ENCODE data around the gene MB21D2.

MB21D2 gene

DNA sequence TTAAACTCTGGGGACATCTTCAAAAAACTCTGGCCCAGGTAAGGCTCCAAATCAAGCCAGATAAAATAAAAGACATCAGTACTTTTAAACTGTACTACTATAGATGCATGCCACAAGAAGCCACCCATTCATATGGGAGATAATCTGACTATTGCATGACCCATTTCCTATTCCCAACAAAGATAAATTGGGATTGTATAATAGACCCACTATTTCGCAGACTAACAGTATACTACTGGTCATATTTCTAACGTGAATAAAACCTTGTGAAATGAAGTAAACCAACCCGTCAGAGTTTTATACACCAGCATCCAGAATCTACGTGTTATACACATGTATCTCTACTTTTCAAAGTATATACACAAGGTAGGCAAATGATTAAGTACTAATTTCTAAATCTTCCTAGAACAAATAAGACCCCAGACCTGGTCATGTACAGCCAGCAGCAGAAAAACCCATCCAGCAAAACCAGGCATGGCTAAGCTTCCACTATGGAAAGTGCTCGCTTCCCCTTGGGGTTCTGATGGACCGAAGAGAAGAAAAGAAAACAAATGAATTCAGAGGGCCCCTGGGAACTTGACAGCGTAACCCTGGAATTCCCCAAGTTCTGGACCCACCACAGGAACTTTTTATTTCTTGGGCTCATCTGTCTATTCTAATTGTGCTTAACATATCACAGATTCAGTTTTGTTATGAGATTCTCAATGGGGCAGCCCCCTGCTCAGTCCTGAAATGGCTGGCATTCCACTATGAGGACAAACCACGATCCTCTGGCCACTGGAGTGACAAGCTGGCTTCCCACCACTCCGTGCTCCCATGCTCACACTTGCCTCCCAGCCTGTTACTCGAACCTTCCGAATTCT is 69.1 kb downstream of the MB21D2 start:
- DNase-seq (ENCODE audit: extremely low spot score), result no peak
- TF ChIP-seq, protein P1, sequence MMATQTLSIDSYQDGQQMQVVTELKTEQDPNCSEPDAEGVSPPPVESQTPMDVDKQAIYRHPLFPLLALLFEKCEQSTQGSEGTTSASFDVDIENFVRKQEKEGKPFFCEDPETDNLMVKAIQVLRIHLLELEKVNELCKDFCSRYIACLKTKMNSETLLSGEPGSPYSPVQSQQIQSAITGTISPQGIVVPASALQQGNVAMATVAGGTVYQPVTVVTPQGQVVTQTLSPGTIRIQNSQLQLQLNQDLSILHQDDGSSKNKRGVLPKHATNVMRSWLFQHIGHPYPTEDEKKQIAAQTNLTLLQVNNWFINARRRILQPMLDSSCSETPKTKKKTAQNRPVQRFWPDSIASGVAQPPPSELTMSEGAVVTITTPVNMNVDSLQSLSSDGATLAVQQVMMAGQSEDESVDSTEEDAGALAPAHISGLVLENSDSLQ (IDR thresholded peaks at IDR 0.05), result no peak
- no peak for TF ChIP-seq FOXM1 (IDR thresholded peaks at IDR 0.05; ENCODE audit: borderline replicate concordance)
- no peak for TF ChIP-seq LEF1 (IDR thresholded peaks at IDR 0.05; ENCODE audit: borderline replicate concordance)
- TF ChIP-seq TARDBP (IDR thresholded peaks at IDR 0.05), result no peak
- no peak for TF ChIP-seq BHLHE40 (IDR thresholded peaks at IDR 0.05; ENCODE audit: borderline replicate concordance)
- no peak for TF ChIP-seq HDGF (IDR thresholded peaks at IDR 0.05; ENCODE audit: borderline replicate concordance)
- no peak for TF ChIP-seq NFRKB (IDR thresholded peaks at IDR 0.05)
- no peak for TF ChIP-seq L3MBTL2 (conservative IDR thresholded peaks at IDR 0.05)
- no peak for TF ChIP-seq ZNF384 (IDR thresholded peaks at IDR 0.05)
- no peak for TF ChIP-seq ARNT (IDR thresholded peaks at IDR 0.05)
- TF ChIP-seq SUZ12 (IDR thresholded peaks at IDR 0.05), result no peak
- POLR2A ChIA-PET, result no interaction called here
- CTCF ChIA-PET, result no interaction called here

DNA sequence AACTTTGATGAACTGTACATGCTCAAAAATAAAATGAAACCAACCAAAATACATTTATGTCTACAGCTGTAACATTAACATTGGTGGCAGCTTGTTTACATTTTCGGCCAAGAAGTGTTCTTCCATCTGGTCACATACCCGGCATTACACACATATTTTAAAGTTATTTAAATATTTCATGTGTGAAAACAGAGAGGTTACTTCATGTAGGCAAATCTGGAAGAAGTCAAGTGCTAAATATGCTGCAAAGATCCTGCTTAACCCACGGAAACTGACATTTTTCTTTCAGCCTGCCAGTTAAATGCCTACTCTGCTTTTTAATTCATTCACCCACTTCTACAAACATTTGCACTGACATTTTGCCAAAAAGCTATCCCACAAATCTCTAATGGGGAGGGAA is 69.7 kb downstream of the MB21D2 start:
- ChIA-PET POLR2A (no interaction called here), CTCF (no interaction called here)
- TF ChIP-seq, protein P1 (IDR thresholded peaks at IDR 0.05), result no peak
- TF ChIP-seq TARDBP (IDR thresholded peaks at IDR 0.05), result no peak
- TF ChIP-seq ARNT (IDR thresholded peaks at IDR 0.05), result no peak
- no peak for TF ChIP-seq FOXA1 (IDR thresholded peaks at IDR 0.05)
- no peak for TF ChIP-seq CTBP1 (IDR thresholded peaks at IDR 0.05; ENCODE audit: borderline replicate concordance)
- TF ChIP-seq L3MBTL2 (conservative IDR thresholded peaks at IDR 0.05), result no peak
- no peak for TF ChIP-seq FOXM1 (IDR thresholded peaks at IDR 0.05; ENCODE audit: borderline replicate concordance)
- TF ChIP-seq ELF4 (IDR thresholded peaks at IDR 0.05), result no peak
- TF ChIP-seq HDGF (IDR thresholded peaks at IDR 0.05; ENCODE audit: borderline replicate concordance), result no peak
- TF ChIP-seq ZNF384 (IDR thresholded peaks at IDR 0.05), result no peak
- no peak for TF ChIP-seq FOXK2 (IDR thresholded peaks at IDR 0.05)
- TF ChIP-seq SUZ12 (IDR thresholded peaks at IDR 0.05), result no peak
- DNase-seq (ENCODE audit: extremely low spot score), result no peak

DNA sequence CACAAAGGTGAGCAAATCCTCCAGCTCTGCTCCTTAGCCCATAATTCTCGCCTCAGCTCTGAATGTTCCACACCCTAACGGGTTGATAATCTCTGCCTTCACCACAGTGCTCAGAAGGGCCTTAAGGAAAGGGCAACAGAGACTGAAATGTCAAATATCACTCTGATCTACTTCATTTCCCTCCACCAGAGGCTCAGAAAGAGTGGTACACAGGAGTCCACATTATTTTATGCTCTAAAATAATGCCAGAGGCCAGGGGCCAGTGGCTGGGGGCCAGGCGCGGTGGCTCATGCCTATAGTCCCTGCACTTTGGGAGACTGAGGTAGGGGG is 72.2 kb downstream of the MB21D2 start:
- ChIA-PET CTCF (no interaction called here), POLR2A (no interaction called here)
- TF ChIP-seq TARDBP (IDR thresholded peaks at IDR 0.05) (no peak), CTBP1 (IDR thresholded peaks at IDR 0.05; ENCODE audit: borderline replicate concordance) (no peak), HDGF (IDR thresholded peaks at IDR 0.05; ENCODE audit: borderline replicate concordance) (no peak), FOXM1 (IDR thresholded peaks at IDR 0.05; ENCODE audit: borderline replicate concordance) (no peak), SUZ12 (IDR thresholded peaks at IDR 0.05) (no peak), L3MBTL2 (conservative IDR thresholded peaks at IDR 0.05) (no peak), ARNT (IDR thresholded peaks at IDR 0.05) (no peak), FOXK2 (IDR thresholded peaks at IDR 0.05) (no peak)
- no peak for DNase-seq (ENCODE audit: extremely low spot score)

DNA sequence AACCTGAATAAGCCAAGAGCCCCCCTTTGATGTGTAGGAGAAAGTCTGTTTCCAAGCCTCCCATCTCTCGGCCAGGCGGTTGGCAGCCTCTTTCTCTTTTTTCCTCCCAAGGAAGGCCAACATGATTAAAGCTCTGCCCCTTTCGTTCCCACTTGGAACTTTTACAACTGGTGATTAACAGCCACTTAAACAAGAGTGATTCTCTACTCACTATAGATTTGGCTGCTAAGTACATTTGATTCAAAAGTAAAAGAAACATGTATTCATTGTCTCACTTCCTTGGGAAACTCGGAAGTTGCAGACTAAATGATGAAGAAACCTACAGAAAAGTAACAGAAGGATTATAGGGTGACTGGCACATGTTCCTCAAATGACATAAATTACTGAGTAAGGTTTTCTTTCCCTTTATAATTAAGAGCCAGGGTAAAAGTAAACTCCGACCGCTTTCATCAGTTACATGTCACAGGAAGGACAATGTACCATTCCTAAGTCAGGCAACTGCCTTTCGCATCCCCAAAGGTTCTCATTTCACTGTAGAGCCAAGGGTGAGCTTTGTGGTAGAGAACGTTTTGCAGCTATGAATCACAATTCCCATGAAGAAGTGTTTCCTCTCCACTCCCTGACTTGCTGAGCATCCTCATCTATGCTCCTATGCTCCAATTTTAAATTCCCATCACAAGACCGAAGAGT is 72.7 kb downstream of the MB21D2 start:
- DNase-seq (ENCODE audit: extremely low spot score), result no peak
- TF ChIP-seq TARDBP (IDR thresholded peaks at IDR 0.05), result no peak
- TF ChIP-seq LEF1 (IDR thresholded peaks at IDR 0.05; ENCODE audit: borderline replicate concordance), result no peak
- TF ChIP-seq FOXM1 (IDR thresholded peaks at IDR 0.05; ENCODE audit: borderline replicate concordance), result no peak
- no peak for TF ChIP-seq CTBP1 (IDR thresholded peaks at IDR 0.05; ENCODE audit: borderline replicate concordance)
- no peak for TF ChIP-seq FOXK2 (IDR thresholded peaks at IDR 0.05)
- no peak for TF ChIP-seq ZNF384 (IDR thresholded peaks at IDR 0.05)
- no peak for TF ChIP-seq ARNT (IDR thresholded peaks at IDR 0.05)
- no peak for TF ChIP-seq ELF4 (IDR thresholded peaks at IDR 0.05)
- no peak for TF ChIP-seq L3MBTL2 (conservative IDR thresholded peaks at IDR 0.05)
- TF ChIP-seq HDGF (IDR thresholded peaks at IDR 0.05; ENCODE audit: borderline replicate concordance), result no peak
- TF ChIP-seq SUZ12 (IDR thresholded peaks at IDR 0.05), result no peak
- TF ChIP-seq BHLHE40 (IDR thresholded peaks at IDR 0.05; ENCODE audit: borderline replicate concordance), result no peak
- no peak for TF ChIP-seq NFRKB (IDR thresholded peaks at IDR 0.05)
- no peak for TF ChIP-seq SP1 (IDR thresholded peaks at IDR 0.05)
- TF ChIP-seq, protein P1 (IDR thresholded peaks at IDR 0.05), result no peak
- CTCF ChIA-PET, result interaction anchor here (0.5 kb wide), 1 partner anchor 28 kb away, joined by 3 read pairs; no protein-coding TSS in a partner anchor
- POLR2A ChIA-PET, result no interaction called here

DNA sequence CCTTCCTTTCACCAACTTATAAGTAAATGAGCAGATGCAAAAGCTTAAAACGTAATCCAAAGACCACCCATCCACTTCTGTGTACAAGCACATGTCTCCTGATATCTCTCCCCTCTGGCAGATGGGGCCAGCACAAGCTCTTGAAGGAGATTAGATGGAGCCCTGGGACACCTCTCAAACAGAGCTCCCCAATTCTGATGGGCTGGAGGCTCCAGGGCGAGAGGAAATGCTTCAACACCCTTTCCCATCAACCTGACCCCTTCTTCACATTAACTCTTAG is 73.2 kb downstream of the MB21D2 start:
- ChIA-PET POLR2A (no interaction called here), CTCF (no interaction called here)
- no peak for TF ChIP-seq FOXK2 (IDR thresholded peaks at IDR 0.05)
- DNase-seq (ENCODE audit: extremely low spot score), result no peak

DNA sequence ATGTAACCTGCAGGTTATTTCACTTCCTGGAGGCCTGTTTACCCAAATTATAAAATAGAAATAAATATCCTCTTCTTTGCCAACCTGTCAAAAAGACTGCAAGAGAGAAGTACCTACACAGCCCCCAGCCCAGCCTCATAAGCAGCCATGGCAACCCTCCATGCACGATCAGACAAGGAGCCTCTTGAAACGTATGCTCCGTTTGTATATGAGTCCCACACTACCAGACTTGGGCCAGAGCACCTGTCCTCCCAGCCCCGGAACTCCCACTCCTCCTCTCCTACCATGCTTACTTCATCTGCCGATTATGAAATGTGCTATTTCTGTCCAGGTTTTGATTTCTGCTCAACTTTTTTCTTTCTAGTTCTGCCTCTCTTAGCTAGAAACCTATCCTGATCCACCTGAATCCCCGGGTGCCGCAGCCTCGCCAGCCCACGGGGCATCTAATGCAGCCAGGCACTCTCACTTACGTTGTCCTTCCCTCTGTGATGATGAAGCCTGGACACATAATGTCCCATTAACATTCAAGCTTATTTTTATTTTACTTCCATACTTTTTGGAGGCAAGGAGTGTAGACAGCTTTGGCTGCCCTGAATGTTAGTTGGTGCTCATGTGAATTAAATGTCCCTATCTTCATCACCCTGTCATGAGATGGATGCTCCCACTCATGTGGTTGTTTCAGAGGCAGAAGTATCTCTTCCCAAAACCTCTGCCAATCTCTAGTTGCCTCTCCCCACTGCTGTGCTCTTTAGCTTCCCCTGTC is 73.8 kb downstream of the MB21D2 start:
- CTCF ChIA-PET, result no interaction called here
- DNase-seq (ENCODE audit: extremely low spot score), result no peak
- TF ChIP-seq BHLHE40 (IDR thresholded peaks at IDR 0.05; ENCODE audit: borderline replicate concordance) (no peak), TARDBP (IDR thresholded peaks at IDR 0.05) (no peak)
- TF ChIP-seq, protein P1 (IDR thresholded peaks at IDR 0.05), result no peak
- POLR2A ChIA-PET, result no interaction called here
